CD4-positive, alpha-beta T cell (primary cell): ENCODE results near the gene IL19. TPM values are rescaled to one million over a fixed set of nuclear protein-coding genes. Genes with fewer than 3 reads are reported as not detected.
A peak's percentile ranks its signal among the peaks of the same experiment; 100 is the strongest.

Experiments used
- ATAC-seq: fragments of 200-7000 bp; cut with Tn5 transposase; one replicate; pipeline ENCODE4 v1.10.0; 2022; ENCODE audit warnings: mild to moderate bottlenecking; ENCODE audit not compliant: poor library complexity
- CTCF ChIA-PET: fragments of 350-600 bp; sonication (Branson Sonifier 250); formaldehyde crosslinking; loops from one replicate; lab custom pipeline; 2021; ENCODE audit warnings: antibody characterized with exemption, inconsistent platforms; lab: Charles Lee
- POLR2A ChIA-PET: fragments of 350-600 bp; sonication (Branson Sonifier 250); formaldehyde crosslinking; loops from one replicate; lab custom pipeline; 2021; ENCODE audit warnings: antibody characterized with exemption, inconsistent platforms; lab: Charles Lee
- DNase-seq, 14 experiments: peaks; one replicate each; pipeline ENCODE4 v3.0.0-alpha.2; 2013 to 2020; ENCODE audit warnings: mixed read lengths in 2 of 14
- H3K27ac ChIP-seq, 2 donors: one replicate each; pipeline versions ENCODE4 v1.5.1 to v1.7.0; 2013; ENCODE audit warnings: low read length in 2 of 2, low read depth in 1 of 2, mild to moderate bottlenecking in 1 of 2
- H3K27me3 ChIP-seq, 2 experiments: 1 replicate in 1 of 2; 2 replicates in 1 of 2; pipeline versions ENCODE4 v1.6.1 to v1.7.0; 2013; ENCODE audit warnings: low read length in 2 of 2, control low read depth in 1 of 2, mild to moderate bottlenecking in 1 of 2, moderate library complexity in 1 of 2; ENCODE audit not compliant: insufficient read depth in 2 of 2, control insufficient read depth in 1 of 2
- H3K36me3 ChIP-seq: one replicate; pipeline ENCODE4 v1.6.1; 2013; ENCODE audit warnings: low read length, control low read depth; ENCODE audit not compliant: insufficient read depth
- H3K4me1 ChIP-seq: one replicate; pipeline ENCODE4 v1.6.1; 2013; ENCODE audit warnings: low read length, control low read depth; ENCODE audit not compliant: insufficient read depth
- H3K4me3 ChIP-seq: one replicate; pipeline ENCODE4 v1.5.1; 2013; ENCODE audit warnings: mild to moderate bottlenecking, low read length, moderate library complexity
- H3K9me3 ChIP-seq, 2 experiments: 1 replicate in 1 of 2; 2 replicates in 1 of 2; pipeline versions ENCODE4 v1.6.1 to v1.7.0; 2013; ENCODE audit warnings: low read length in 2 of 2, mild to moderate bottlenecking in 2 of 2, control low read depth in 1 of 2, moderate library complexity in 1 of 2; ENCODE audit not compliant: control insufficient read depth in 1 of 2, insufficient read depth in 1 of 2
- H3K27ac Mint-ChIP-seq: one replicate; pipeline ENCODE4 v1.8.0; 2020; ENCODE audit warnings: mixed read lengths
- H3K27me3 Mint-ChIP-seq: one replicate; pipeline ENCODE4 v1.8.0; 2021; ENCODE audit warnings: mixed read lengths
- H3K36me3 Mint-ChIP-seq: one replicate; pipeline ENCODE4 v1.8.0; 2021; ENCODE audit warnings: low read depth, mixed read lengths
- H3K4me1 Mint-ChIP-seq: one replicate; pipeline ENCODE4 v1.8.0; 2021; ENCODE audit warnings: low read depth, mixed read lengths
- H3K4me3 Mint-ChIP-seq: one replicate; pipeline ENCODE4 v1.8.0; 2020; ENCODE audit warnings: mild to moderate bottlenecking, mixed read lengths
- H3K9me3 Mint-ChIP-seq: one replicate; pipeline ENCODE4 v1.8.0; 2020; ENCODE audit warnings: mixed read lengths
- CTCF ChIP-seq: fragments of 200-600 bp; IDR thresholded peaks from one replicate; pipeline ENCODE4 v1.8.0; 2022; ENCODE audit warnings: antibody characterized with exemption, mild to moderate bottlenecking
- intact Hi-C, 2 experiments: fragments of 100-400 bp; cut with DNase I in 1 of 2; cut with micrococcal nuclease in 1 of 2; formaldehyde crosslinking; loops; one replicate each; pipeline versions ENCODE4 v1.15.1 to v1.9.0; 2023 to 2025; cut with DNase I, micrococcal nuclease
- total RNA-seq, 174 experiments: library from RNA in 2 of 174; stranded (reverse) in 2 of 174; gene quantifications; one replicate each; pipeline ENCODE4 v1.2.3 and lab custom pipeline; 2021 to 2026

Gene IL19
- total RNA-seq, 2 experiments from 2014 or later = not detected

DNA sequence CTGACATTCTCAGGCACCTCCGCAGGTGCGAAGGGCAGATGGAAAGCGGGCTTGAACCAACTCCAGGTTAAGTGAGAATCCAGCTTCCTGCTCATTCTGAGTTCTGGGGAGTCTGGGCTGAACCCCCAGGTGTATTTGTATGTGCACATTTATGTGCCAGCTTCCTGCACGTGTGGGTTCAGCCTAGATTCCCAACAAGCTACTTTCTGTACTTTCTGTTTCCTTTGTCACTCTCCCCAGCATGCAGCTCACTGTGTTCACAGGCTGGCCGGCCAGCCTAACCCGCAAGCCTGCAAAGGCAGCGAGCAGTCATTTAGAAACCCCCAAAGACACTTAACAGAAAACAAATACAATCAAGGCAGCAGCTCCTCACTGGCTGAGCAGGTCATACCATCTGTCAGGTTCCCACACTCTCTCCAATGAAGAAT is 1.3 kb upstream of the IL19 start:
- Histone ChIP-seq H3K9me3 (no peaks in the 10 kb centered on the region), H3K4me3 (no peak overlapping the region), H3K27ac (peak overlapping the region in 1 of 2 donors; percentile 27), H3K27me3 (no peaks in the 10 kb centered on the region), H3K36me3 (no peaks in the 10 kb centered on the region), H3K4me1 (peaks cover 84% of the 10 kb centered on the region)
- Mint-ChIP-seq H3K27me3 (no peaks in the 10 kb centered on the region), H3K9me3 (no peaks in the 10 kb centered on the region), H3K27ac (peak overlapping the region; percentile 31), H3K4me3 (peak overlapping the region; percentile 65), H3K4me1 (peaks cover 80% of the 10 kb centered on the region), H3K36me3 (no peaks in the 10 kb centered on the region)
- intact Hi-C loops = loop anchor here in 1 of 2 experiments (2.0 kb wide), 1 partner anchor 21 kb away; no protein-coding TSS in a partner anchor
- ChIA-PET POLR2A (interaction anchor here (0.7 to 5.3 kb wide), 10 partner anchors 11 to 153 kb away, joined by 3 to 53 read pairs (median 8); partner anchors contain the start of gene FCMR), CTCF (interaction anchor here (0.5 to 7.9 kb wide), 6 partner anchors 7 to 48 kb away, joined by 4 to 57 read pairs (median 5); no protein-coding TSS in a partner anchor)
- DNase-seq = peak in 6 of 14 experiments; percentile 37 to 80 (median 60)
- TF ChIP-seq CTCF = no peak
- peak; percentile 48 for ATAC-seq

- ChIA-PET POLR2A (interaction anchor here (1.2 to 5.3 kb wide), 8 partner anchors 13 to 151 kb away, joined by 3 to 41 read pairs (median 10); partner anchors contain the start of gene FCMR), CTCF (interaction anchor here (0.5 to 7.9 kb wide), 6 partner anchors 14 to 226 kb away, joined by 3 to 57 read pairs (median 4); no protein-coding TSS in a partner anchor)
- Mint-ChIP-seq H3K27ac (peak overlapping the region; percentile 69), H3K4me3 (no peak overlapping the region), H3K36me3 (no peaks in the 10 kb centered on the region), H3K27me3 (no peaks in the 10 kb centered on the region), H3K4me1 (peaks cover 66% of the 10 kb centered on the region), H3K9me3 (no peaks in the 10 kb centered on the region)
- DNase-seq = peak in 1 of 14 experiments; percentile 45
- Histone ChIP-seq H3K9me3 (no peaks in the 10 kb centered on the region), H3K27me3 (no peaks in the 10 kb centered on the region), H3K27ac (no peak overlapping the region), H3K4me1 (peaks cover 77% of the 10 kb centered on the region), H3K36me3 (no peaks in the 10 kb centered on the region), H3K4me3 (no peak overlapping the region)
- intact Hi-C loops = loop anchor here (2.0 to 5.0 kb wide), 3 partner anchors 13 to 34 kb away; no protein-coding TSS in a partner anchor
- TF ChIP-seq CTCF = no peak
- no peak for ATAC-seq
Measured at GRCh38 chr1:206771338-206771692, 742 bp downstream of the IL19 start.

DNA sequence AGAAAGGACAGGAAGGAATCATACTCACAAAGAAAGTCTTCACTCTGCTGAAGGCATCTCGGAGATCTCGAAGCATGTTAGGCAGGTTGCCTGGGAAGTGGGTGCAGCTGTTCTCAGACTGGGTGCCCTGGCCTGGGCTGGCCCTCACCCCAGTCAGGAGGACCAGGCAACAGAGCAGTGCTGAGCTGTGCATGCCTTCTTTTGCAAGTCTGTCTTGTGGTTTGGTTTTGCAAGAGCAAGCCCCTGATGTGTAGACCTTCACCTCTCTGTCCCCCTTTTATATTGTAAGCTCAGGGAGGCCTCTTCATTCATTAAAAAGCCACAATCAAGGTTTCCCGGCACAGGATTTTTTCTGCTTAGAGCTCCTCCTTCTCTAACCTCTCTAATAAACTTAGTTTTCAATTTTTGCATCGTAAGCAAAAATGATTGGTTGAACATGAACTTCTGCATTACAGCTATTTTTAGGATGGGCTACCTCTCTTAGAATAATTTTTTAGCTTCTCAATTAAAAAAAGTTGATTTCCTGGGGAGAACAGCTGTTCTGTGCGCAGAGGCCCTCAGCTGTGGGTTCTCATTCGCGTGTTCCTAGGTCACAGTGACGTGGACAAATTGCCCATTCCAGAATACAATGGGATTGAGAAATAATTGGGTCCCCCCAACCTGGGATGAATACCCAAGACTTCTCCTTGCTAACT is 1.8 kb downstream of the IL19 start, which contains the start of gene IL10:
Gene IL10, minus strand, starts transcription at position 252 of the 695 bp plus-strand sequence. Its CDS starts 59 bp downstream, at position 193.
- DNase-seq (no peak), ATAC-seq (no peak)
- Histone ChIP-seq H3K9me3 (no peaks in the 10 kb centered on the region), H3K4me1 (peaks cover 66% of the 10 kb centered on the region), H3K27ac (no peak within 1 kb of the TSS), H3K36me3 (no peaks in the 10 kb centered on the region), H3K27me3 (no peaks in the 10 kb centered on the region), H3K4me3 (no peak within 1 kb of the TSS)
- Mint-ChIP-seq H3K27me3 (no peaks in the 10 kb centered on the region), H3K4me1 (peaks cover 56% of the 10 kb centered on the region), H3K27ac (peak within 1 kb of the TSS; percentile 69), H3K36me3 (no peaks in the 10 kb centered on the region), H3K9me3 (no peaks in the 10 kb centered on the region), H3K4me3 (peak within 1 kb of the TSS; percentile 36)
- ChIA-PET POLR2A (interaction anchor here (0.8 to 5.3 kb wide), 7 partner anchors 12 to 214 kb away, joined by 3 to 41 read pairs (median 8); partner anchors contain the start of gene FCMR), CTCF (interaction anchor here (0.7 to 3.5 kb wide), 3 partner anchors 9 to 37 kb away, joined by 3 to 12 read pairs (median 3); no protein-coding TSS in a partner anchor)
- intact Hi-C loops = loop anchor here (2.0 to 5.0 kb wide), 2 partner anchors 20 to 35 kb away; no protein-coding TSS in a partner anchor
- TF ChIP-seq CTCF = no peak
